Activated gamma-delta T cell (primary cell): Measurements from ENCODE around the gene TEX51.

Experiments
- DNase-seq: peaks from one replicate; lab custom pipeline; 2025; lab: John Stamatoyannopoulos, UW
- total RNA-seq, 2 donors: gene quantifications; one replicate each; lab custom pipeline; 2026; lab: John Stamatoyannopoulos, UW

Gene TEX51
- 0 reads per million in 2 donors for total RNA-seq

- DNase-seq, result no peak
These were observed at the start of gene TEX51 for GRCh38 chr2:126898636-126899035. TSS of gene TEX51 (plus strand) at chr2:126898890. CDS start at chr2:126898919, 29 bp downstream.

- DNase-seq, result no peak
These were observed 49.6 kb upstream of the TEX51 start for GRCh38 chr2:126849054-126849453.

- DNase-seq, result no peak
These were observed 49.2 kb upstream of the TEX51 start for GRCh38 chr2:126849486-126849885.

GRCh38 chr2:126849991-126850535 lies 48.6 kb upstream of the TEX51 start:
- no peak for DNase-seq

- DNase-seq, result no peak
These were observed 47.8 kb upstream of the TEX51 start for GRCh38 chr2:126850940-126851339.

- no peak for DNase-seq
These were observed 46.9 kb upstream of the TEX51 start for GRCh38 chr2:126851756-126852155.

GRCh38 chr2:126852361-126852760 lies 46.3 kb upstream of the TEX51 start:
- no peak for DNase-seq

GRCh38 chr2:126855606-126856005 lies 43.1 kb upstream of the TEX51 start:
- DNase-seq, result no peak

GRCh38 chr2:126856403-126856802 lies 42.3 kb upstream of the TEX51 start:
- DNase-seq, result no peak

GRCh38 chr2:126857502-126857901 lies 41.2 kb upstream of the TEX51 start:
- DNase-seq, result no peak

GRCh38 chr2:126858013-126858412 lies 40.7 kb upstream of the TEX51 start:
- no peak for DNase-seq

- DNase-seq, result no peak
These were observed 40.3 kb upstream of the TEX51 start for GRCh38 chr2:126858436-126858835.

- no peak for DNase-seq
These were observed 39.7 kb upstream of the TEX51 start for GRCh38 chr2:126858991-126859390.

- no peak for DNase-seq
These were observed 39.1 kb upstream of the TEX51 start for GRCh38 chr2:126859631-126860030.

- DNase-seq, result no peak
These were observed 38.3 kb upstream of the TEX51 start for GRCh38 chr2:126860385-126860784.

GRCh38 chr2:126862730-126863129 lies 36.0 kb upstream of the TEX51 start:
- no peak for DNase-seq

- no peak for DNase-seq
These were observed 35.2 kb upstream of the TEX51 start for GRCh38 chr2:126863336-126864015.

GRCh38 chr2:126864861-126865260 lies 33.8 kb upstream of the TEX51 start:
- DNase-seq, result no peak

GRCh38 chr2:126866451-126866850 lies 32.2 kb upstream of the TEX51 start:
- no peak for DNase-seq

- DNase-seq, result no peak
These were observed 23.7 kb upstream of the TEX51 start for GRCh38 chr2:126874961-126875360.

GRCh38 chr2:126876631-126877030 lies 22.1 kb upstream of the TEX51 start:
- no peak for DNase-seq

GRCh38 chr2:126877041-126877440 lies 21.6 kb upstream of the TEX51 start:
- no peak for DNase-seq

GRCh38 chr2:126877861-126878565 lies 20.7 kb upstream of the TEX51 start:
- DNase-seq, result no peak
